ENCODE results near the gene COL5A3.

DNA sequence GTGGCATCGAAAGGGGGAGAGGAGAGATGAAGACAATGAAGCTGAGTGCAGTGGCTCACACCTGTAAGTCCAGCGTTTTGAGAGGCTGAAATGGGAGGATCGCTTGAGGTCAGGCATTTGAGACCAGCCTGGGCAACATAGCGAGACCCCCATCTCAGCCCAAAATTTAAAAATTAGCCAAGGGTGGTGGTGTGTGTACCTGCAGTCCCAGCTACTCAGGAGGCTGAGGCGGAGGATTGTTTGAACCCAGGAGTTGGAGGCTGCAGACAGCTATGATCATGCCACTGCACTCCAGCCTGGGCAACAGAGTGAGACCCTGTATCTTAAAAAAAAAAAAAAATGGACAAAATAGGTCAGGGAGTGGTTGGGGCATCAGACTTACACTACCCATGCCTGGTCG is 10.5 kb upstream of the COL5A3 start:
- TF ChIP-seq, protein P1, sequence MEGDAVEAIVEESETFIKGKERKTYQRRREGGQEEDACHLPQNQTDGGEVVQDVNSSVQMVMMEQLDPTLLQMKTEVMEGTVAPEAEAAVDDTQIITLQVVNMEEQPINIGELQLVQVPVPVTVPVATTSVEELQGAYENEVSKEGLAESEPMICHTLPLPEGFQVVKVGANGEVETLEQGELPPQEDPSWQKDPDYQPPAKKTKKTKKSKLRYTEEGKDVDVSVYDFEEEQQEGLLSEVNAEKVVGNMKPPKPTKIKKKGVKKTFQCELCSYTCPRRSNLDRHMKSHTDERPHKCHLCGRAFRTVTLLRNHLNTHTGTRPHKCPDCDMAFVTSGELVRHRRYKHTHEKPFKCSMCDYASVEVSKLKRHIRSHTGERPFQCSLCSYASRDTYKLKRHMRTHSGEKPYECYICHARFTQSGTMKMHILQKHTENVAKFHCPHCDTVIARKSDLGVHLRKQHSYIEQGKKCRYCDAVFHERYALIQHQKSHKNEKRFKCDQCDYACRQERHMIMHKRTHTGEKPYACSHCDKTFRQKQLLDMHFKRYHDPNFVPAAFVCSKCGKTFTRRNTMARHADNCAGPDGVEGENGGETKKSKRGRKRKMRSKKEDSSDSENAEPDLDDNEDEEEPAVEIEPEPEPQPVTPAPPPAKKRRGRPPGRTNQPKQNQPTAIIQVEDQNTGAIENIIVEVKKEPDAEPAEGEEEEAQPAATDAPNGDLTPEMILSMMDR (conservative IDR thresholded peaks at IDR 0.05; ENCODE audit: low read length) = no peak
- no peak for TF ChIP-seq EZH2phosphoT487 (IDR thresholded peaks at IDR 0.05; ENCODE audit: borderline replicate concordance, low read depth, low read length)

All from OCI-LY7 (cell line).